COR-L47 (cell line): ENCODE results near the gene ADAM10.

Source experiments
- DNase-seq: peaks from one replicate; lab custom pipeline; 2025; lab: John Stamatoyannopoulos, UW

The ADAM10 gene

DNA sequence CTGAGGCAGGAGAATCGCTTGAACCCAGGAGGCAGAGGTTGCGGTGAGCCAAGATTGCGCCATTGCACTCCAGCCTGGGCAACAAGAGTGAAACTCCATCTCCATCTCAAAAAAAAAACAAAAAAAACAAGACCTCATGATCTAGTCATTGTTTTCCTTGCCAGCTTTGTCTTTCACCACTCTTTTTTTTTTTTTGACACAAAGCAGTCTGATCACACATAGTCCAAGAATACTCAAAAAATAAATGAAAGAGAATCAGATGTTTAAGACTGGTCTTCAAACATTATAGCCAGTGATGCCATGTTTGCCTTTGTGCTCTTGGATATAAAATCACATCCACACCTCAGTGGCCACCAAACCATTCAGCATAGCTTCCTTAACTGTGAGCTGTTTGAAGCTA is 5.8 kb upstream of the ADAM10 start:
- no peak for DNase-seq

DNA sequence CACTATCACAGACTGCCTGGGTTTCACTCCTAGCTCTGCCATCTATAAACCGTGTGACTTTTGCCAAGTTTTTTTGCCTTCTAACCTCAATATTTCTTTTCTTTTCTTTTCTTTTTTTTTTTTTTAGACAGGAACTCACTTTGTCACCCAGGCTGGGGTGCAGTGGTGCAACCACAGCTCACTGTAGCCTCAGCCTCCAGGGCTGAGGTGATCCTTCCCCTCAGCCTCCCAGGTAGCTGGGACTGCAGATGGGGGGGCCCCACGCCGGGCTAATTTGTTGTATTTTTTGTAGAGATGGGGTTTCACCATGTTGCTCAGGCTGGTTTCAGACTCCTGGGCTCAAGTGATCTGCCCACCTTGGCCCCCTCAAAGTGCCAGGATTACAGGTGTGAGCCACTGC is 3.2 kb upstream of the ADAM10 start:
- DNase-seq, result no peak

DNA sequence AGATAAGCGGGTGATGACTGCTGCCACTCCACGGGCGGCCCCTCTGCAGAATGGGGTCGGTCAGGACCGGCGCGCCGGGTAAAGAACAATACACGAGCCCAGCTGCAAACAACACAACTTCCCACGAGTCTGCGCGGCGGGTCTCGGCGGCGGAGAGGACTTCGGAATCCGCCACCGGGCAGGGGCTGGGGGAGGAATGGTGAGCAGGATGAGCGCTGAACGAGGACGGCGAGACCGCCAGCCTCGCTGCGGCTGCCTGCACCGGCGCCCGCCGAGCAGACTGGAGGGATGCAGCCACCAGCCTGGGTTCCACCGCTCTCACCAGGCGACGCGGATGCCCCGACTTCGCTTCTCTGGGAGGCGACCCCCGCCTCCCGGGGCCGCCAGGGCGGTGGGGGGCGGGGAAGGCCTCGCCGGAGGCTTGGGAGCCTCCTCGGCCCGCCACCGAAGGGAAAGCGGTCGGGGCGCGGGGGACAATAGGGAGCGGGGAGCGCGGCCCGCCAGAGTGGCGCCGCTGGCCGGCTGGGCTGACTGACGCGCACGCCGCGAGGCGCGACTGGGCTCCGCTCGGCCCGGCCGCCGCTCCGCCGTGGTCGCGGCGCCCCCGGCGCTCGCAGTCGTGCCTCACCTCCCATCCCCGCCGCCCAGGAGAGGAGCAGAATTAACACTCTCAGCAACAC is 515 bp downstream of the ADAM10 start:
- peak; percentile 64 for DNase-seq

DNA sequence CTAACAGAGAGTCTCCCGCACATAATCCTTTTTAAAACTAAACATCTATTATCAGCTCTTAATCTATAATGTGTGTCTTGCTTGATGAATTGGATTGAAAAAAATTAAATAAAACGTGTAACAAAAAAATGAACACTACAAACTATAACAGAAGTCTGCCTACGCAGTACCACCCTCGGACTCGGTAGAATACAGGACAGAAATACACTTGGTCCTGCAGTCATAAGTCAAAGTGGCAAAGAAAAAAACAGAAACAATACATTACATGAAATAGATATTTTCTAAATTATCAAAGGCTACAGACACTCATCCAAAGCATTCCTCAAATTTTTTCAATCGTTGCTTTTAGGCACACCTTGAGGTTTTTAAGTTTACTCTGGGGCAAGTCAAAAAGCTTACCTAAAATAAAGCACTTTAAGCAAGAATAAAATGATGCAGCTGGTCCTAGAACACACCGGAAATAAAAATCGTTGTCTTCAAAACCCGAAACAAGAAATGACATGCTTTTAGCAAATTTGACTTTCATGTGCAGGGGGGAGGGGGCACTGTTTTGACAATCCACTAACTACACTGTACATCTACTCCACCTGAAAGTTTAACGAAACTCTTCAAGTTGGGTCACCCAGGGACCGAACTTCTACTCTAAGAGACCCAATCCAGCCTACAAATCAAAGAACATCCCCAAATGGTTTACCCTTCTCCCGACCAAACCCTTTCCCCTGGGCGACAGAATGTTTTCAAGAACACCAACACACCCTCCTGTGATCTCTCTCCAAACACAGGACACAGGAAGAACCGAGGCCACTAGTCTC is 1.3 kb downstream of the ADAM10 start:
- no peak for DNase-seq

DNA sequence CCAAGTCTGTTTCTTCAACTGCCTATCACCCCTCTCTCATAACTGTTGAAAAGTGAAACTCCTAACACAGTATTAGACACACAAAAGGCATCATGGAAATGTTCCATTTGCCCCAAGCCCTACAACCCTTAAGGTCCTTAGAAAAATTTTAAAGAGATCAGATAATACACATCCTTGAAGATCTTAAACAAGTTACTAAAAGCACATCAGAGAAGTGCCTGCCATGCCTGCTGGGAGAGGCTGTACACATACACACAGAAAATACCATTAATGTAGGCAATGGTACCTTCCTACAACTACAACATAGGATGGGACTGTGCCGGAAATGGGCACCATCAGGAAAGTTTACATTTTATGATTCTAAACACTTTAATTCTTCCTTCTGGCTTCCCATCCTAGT is 3.3 kb downstream of the ADAM10 start:
- DNase-seq, result no peak

DNA sequence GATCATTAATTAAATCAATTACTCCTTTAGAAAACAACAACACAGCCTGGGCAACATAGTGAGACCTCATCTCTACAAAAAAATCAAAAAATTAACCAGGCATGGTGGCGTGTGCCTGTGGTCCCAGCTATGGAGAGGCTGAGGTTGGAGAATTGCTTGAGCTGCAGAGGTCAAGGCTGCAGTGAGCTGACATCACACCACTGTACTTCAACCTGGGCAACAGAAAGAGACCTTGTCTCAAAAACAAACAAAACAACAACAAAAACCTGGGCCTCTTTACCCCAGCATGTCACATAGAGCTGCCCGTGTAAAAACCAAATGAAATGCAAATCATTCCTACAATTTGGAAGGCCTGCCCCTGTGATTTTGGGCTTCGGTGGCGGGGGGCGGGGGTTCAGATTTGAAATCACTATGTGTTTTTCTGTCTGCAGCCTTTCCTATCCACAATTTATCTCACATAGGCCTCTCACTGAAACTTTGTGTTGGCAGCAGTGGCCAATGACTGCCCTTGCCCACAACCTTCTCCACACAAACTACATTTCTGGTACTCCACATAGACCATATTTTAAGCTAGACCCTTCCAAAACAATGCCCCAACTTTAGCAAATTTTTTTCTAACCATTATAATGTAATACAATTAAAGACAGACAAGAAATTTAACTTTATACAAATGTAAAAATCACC is 6.5 kb downstream of the ADAM10 start:
- no peak for DNase-seq

DNA sequence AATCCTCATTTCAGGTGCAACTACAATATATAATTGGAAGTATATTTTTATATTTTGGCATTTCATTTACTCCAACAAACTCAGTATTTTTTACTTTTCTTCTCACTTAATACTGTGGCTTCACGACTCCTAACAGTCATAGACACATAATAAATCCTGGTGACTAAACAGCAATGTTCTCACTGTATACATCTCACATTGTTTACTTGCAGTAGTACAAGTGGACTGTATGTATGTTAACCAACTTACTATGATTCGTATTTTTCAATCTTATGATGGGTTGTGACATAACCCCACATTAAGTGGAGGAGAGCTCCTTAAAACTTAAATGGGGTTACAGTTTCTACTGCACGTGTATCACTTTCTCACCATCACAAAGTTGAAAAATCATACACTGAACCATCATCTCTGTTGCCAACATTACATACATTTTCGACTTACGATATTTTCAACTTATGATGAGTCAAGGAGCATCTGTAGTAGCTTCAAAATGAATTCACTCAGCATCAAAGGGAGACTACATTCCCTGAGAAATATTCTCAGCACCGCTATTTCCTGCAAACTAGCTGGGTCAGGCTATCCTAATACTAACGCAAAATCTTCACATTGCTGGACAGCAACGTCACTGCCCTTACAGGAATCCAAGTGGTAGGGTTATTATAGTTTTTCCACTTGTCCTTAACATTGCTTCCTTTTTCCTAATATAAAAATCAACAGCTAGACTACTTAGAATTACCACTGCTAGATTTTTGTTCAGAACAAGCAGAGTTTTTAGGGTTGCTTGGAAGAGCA is 7.3 kb downstream of the ADAM10 start:
- DNase-seq, result no peak

DNA sequence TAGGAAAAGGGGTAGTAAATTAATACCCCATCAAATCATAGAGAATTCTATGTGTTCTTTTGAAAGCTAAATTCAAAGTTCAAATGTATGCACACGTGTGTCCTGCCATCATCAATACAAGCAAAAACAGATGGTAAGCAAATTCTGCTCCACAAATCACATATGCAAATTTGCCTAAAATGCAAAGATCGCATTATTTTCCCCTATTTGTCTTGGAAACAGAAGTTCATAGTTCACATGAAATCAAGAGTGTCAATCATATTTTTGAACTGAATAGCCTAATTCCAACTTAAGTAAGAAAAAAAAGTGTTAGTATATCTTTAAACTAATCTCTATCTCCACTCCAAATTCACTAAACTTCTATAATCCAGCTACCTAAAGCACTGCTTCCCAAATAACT is 8.5 kb downstream of the ADAM10 start:
- DNase-seq, result no peak

DNA sequence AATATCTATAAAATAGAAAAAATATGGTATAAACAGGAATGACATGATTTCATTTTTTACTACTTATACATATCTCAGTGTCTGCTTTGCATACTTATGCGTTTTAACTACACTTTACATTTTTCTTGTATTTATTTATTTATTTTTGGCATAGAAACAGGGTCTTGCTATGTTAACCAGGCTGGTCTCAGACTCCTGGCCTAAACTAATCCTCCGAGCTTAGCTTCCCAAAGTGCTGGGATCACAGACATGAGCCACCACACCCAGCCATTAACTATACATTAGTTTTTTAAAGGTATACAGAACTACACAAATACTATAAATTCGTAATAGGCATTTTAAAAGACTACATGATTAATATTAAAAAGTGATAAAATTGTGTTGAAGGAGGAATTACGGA is 9.1 kb downstream of the ADAM10 start:
- DNase-seq, result no peak

DNA sequence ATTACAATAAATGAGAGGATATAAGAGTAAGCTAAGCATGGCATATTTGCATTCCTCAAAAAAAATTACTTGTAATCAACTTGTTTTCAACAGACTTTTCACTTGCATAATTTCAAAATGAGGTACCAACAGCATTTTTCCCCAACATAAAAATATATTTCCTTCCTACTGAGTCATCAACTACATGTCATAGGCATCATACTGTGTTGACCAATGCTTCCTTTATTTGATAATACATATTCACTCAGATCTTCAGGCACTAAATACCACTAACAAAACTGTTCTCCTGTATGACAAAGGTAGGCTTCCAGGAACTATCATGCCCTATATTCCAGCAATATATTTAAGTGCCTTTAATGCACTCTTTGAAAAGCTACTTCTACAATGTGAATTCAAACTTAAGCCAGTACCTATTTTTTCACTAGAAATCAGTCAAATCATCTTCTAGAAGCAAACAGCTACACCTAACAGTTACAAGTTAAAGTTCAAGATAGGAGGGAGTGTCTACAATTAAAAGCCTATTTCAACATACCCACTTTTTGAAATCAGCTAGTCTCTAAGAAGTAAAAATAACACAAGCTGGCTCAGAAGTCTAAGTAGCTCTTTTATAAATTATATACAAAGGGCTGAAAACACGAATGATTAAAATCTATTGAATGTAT is 11.3 kb downstream of the ADAM10 start:
- no peak for DNase-seq

DNA sequence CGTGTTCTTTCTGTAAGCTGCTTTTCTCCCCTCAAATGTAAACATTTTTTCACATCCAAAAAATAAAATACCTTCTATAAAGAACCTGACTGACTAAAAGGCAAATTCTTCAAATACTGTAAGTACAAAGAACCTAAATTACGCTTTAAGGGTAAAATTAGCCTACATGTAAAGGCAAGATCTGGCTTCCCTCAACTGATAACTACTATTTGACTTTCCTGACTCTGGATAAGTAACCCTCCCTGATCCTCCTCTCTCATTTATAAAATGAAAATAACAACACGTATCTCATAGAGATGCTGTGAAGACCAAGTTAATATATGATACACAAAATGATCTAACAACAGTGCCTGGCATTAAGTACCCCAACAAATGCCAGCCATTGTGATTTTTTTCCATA is 12.2 kb downstream of the ADAM10 start:
- DNase-seq, result no peak

DNA sequence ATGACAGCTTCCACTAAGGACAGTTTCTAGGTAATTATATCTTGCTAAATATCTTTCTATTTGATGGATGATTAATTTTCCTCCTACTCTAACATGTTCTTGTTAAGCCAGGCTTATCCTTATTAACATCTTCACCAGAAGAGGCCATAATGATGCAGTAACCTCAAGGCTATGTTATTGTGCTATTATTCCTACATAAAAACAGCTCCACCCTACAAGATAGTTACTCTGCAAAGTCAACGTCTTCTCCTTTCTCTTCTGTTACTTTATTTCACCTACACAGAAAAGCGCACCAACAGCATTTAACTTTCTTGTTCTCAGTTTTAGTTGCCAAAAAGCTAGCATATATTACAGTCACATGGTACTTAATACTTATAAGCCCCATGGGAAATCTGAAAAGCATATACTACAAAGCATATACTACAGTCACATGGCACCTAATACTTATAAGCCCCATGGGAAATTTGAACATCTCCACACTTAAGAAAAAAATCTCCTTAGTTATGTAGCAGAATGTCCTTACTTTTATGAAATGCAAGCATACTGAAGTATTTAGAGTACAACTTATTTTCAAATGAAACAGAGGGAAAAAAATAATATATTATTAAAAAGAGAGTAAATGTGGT is 13.4 kb downstream of the ADAM10 start:
- no peak for DNase-seq

DNA sequence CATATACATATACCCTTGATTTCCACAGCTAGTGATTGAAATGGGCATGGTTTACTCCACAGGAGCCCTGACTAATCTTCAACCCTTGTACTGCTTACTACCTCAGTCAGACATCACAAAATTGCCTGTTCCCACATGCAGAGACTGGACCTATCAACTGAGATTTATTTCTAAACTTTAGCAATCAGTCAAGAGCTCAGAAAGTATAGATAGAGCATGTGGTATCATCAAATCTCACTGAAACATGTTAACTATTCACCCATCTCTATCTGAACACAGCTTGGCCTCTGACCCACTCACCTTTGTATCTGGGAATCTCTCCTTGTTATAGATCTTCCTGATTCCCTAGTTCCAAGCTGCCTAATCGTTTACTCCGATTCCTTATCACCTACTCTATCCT is 14.6 kb downstream of the ADAM10 start:
- DNase-seq, result no peak

DNA sequence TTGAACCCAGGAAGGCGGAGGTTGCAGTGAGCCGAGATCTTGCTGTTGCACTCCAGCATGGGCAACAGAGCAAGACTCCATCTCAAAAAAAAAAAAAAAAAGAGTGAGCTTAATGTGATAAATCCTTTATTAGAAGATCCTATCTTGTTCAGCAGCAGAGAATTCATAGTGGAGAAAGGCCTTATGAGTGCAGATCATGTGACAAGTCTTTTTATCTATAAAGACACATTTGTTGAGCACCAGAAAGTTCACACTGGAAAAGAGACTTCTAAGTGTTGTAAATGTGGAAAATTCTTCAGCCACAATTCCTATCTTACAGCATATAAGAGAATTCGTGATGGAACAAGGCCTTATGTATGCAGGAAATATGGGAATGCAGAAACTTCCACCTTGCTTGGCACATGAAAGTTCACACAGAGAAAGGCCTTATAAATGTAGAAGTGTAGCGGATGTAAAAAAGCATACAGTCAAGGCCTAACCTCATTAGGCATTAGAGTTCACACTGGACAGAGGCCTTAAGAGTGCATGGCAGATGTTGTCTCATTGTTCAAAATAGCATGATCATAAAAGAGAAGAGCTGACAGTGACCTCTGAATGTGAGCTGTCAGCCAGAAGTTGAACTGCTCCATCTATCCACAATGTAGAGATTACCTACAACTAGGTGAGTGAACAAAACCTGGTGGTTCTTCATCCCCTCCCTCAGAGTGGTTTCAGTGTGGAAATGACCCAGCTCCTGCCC is 16.7 kb downstream of the ADAM10 start:
- no peak for DNase-seq

DNA sequence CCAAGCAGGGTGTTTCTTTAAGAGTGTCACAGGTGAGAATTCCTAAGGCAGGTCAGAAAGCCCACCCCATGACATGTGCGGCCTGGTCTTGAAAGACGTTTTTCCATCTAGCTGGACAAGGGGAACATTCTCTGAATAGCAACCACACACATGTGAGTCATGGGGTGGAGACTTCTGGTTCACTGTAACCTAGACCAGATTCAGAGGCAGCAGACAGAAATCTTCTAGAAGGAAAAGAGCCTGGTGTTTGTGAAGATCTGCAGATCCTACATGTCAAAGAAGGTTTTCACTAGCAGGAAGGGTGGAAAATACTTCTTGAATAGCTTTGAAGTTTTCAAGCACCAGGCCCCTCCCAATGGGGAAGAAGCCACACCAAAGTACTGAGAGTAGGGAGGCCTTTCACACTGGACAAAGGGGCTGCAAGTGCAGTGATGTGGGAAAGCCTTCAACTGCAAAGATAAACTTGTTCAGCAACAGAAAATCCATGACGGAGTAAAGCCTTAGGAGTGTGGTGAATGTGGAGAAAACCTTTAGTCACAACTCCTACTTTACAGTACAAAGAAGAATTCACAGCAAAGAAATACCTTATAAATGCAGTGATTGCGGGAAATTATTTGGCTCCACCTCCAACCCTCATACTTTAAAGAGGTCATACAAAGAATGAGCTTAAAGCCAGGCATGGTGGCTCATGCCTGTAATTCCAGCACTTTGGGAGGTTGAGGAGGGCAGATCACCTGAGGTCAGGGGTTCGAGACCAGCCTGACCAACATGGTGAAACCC is 17.6 kb downstream of the ADAM10 start:
- DNase-seq, result no peak

DNA sequence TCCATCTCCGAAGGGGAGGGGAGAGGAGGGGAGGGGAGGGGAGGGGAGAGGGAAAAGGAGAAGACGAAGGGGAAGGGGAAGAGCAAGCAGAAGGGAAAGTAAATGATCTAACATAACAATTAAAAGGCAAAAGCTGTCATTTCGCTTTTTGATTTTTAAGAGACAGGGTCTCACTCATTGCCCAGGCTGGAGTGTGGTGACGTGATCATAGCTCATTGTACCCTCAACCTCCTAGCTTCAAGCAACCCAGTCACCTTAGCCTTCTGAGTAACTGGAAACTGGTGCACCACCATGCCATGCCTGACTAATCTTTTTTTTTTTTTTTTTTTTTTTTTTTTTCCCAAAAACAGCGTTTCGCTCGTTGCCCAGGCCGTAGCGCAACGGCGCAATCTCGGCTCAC is 22.6 kb downstream of the ADAM10 start:
- DNase-seq, result no peak

DNA sequence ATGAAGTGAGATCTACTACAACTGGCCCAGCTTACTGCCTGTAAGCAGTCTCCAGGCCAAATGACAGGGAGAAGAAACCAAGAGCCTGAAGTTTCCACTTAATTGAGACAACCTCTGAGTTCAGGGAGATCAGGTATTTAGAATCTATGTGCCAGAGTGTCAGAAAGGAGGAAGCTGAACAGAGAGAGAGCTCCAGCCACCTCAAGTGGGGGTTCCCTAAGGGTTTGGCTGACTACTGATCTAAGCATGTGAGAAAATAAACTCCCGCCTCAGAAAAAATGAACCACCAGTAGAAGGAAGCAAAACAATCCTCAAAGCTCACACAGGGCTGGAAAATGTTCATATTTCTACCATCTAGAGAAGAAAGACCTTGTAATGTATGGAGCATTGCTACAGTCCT is 25.0 kb downstream of the ADAM10 start:
- no peak for DNase-seq

DNA sequence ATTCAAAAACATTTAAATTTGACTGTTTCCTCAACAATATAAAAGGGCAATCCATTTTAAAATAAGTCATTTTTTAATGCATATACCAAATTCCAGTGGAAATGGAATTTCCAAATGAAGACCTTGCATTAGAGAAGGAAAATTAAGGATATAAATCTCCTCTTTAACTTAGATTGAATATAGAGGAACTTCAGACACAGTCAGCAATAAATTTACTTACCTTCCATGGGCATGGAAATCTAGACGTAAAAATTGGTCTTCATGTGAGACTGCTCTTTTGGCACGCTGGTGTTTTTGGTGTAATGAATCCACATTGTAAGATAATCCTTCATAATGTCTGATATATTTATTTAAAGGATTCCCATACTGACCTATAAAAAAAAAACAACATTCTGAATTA is 32.1 kb downstream of the ADAM10 start:
- DNase-seq, result no peak

DNA sequence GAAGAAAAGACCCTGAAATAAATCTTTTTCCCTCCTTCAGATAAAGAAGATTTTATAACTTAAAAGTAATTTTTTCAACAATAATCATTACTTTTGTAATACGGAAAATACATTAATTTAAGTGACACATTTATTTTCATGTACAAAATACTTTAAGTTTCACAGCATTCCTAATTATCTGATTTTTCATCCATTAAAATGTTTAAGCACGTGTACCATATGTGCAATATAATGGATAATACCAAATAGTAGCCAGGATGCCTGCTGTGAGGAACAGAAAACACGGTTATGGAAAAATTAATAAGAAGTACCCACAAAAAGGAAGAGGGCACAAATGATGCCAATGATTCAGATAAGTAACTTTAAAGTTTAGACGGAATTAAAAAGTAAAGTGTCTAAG is 33.5 kb downstream of the ADAM10 start:
- DNase-seq, result no peak
